Endometrial microvascular endothelial cells (primary cell): Measurements from ENCODE around the gene ANKRD36C. TPM values are rescaled to one million over a fixed set of nuclear protein-coding genes. Genes with fewer than 3 reads are reported as not detected.
"Not testable (repeated sequence)": the region's sequence is repeated elsewhere in the genome, so short reads cannot be mapped to it uniquely, and the experiment has no call there.

Source experiments
- in situ Hi-C: cut with HindIII; loops from 2 replicates; pipeline ENCODE4 v1.10.0; 2017; ENCODE audit warnings: low sequenced_read_pairs, low pct_unique_long_range_greater_than_20kb; ENCODE audit errors: inconsistent ontology term
- total RNA-seq: library from RNA; depleted of rRNA; stranded (reverse); fragments of >200 nt; gene quantifications from one replicate; pipeline ENCODE4 v1.2.3, GENCODE V29; 2015; ENCODE audit errors: inconsistent ontology term

ANKRD36C gene
- 12.8 TPM for total RNA-seq

GRCh38 chr2:95991351-95992094 is at the start of gene ANKRD36C:
Gene ANKRD36C, minus strand, starts transcription at chr2:95991824. Its CDS starts 116 bp downstream, at chr2:95991708.
- in situ Hi-C loops = not testable (repeated sequence)

- in situ Hi-C loops = not testable (repeated sequence)
These were observed 43.9 kb upstream of the ANKRD36C start for GRCh38 chr2:96035554-96035953.

GRCh38 chr2:96034792-96035191 is 43.2 kb upstream of the ANKRD36C start, which contains the start of gene GPAT2:
Gene GPAT2, minus strand, starts transcription at chr2:96034916. Its CDS starts 2,557 bp downstream, at chr2:96032359.
- in situ Hi-C loops = not testable (repeated sequence)

- in situ Hi-C loops = not testable (repeated sequence)
These were observed 42.4 kb upstream of the ANKRD36C start for GRCh38 chr2:96033997-96034396.

- in situ Hi-C loops = not testable (repeated sequence)
These were observed 36.2 kb upstream of the ANKRD36C start for GRCh38 chr2:96027725-96028325.

GRCh38 chr2:96025755-96026154 is 34.1 kb upstream of the ANKRD36C start:
- in situ Hi-C loops = not testable (repeated sequence)

- in situ Hi-C loops = no loop called here
These were observed 33.5 kb upstream of the ANKRD36C start for GRCh38 chr2:96025194-96025492.

GRCh38 chr2:96024336-96025193 is 32.9 kb upstream of the ANKRD36C start:
- in situ Hi-C loops = no loop called here

- in situ Hi-C loops = not testable (repeated sequence)
These were observed 32.1 kb upstream of the ANKRD36C start for GRCh38 chr2:96023701-96024100.

GRCh38 chr2:96022701-96023447 is 31.2 kb upstream of the ANKRD36C start:
- in situ Hi-C loops = not testable (repeated sequence)

- in situ Hi-C loops = not testable (repeated sequence)
These were observed 30.5 kb upstream of the ANKRD36C start for GRCh38 chr2:96022126-96022525.

- in situ Hi-C loops = not testable (repeated sequence)
These were observed 29.5 kb upstream of the ANKRD36C start for GRCh38 chr2:96021142-96021541.

- in situ Hi-C loops = not testable (repeated sequence)
These were observed 28.4 kb upstream of the ANKRD36C start for GRCh38 chr2:96019909-96020590.

GRCh38 chr2:96016321-96016720 is 24.7 kb upstream of the ANKRD36C start:
- in situ Hi-C loops = not testable (repeated sequence)

- in situ Hi-C loops = not testable (repeated sequence)
These were observed 21.2 kb upstream of the ANKRD36C start for GRCh38 chr2:96012792-96013264.

GRCh38 chr2:96012086-96012791 is 20.6 kb upstream of the ANKRD36C start:
- in situ Hi-C loops = not testable (repeated sequence)

GRCh38 chr2:96011129-96011455 is 19.5 kb upstream of the ANKRD36C start:
- in situ Hi-C loops = not testable (repeated sequence)
